ENCODE results near the gene FAM151A. TPM values are rescaled to one million over a fixed set of nuclear protein-coding genes. Genes with fewer than 3 reads are reported as not detected.
"Not testable (repeated sequence)": the region's sequence is repeated elsewhere in the genome, so short reads cannot be mapped to it uniquely, and the experiment has no call there.

Gene FAM151A
- total RNA-seq, 1 donor, result not detected

DNA sequence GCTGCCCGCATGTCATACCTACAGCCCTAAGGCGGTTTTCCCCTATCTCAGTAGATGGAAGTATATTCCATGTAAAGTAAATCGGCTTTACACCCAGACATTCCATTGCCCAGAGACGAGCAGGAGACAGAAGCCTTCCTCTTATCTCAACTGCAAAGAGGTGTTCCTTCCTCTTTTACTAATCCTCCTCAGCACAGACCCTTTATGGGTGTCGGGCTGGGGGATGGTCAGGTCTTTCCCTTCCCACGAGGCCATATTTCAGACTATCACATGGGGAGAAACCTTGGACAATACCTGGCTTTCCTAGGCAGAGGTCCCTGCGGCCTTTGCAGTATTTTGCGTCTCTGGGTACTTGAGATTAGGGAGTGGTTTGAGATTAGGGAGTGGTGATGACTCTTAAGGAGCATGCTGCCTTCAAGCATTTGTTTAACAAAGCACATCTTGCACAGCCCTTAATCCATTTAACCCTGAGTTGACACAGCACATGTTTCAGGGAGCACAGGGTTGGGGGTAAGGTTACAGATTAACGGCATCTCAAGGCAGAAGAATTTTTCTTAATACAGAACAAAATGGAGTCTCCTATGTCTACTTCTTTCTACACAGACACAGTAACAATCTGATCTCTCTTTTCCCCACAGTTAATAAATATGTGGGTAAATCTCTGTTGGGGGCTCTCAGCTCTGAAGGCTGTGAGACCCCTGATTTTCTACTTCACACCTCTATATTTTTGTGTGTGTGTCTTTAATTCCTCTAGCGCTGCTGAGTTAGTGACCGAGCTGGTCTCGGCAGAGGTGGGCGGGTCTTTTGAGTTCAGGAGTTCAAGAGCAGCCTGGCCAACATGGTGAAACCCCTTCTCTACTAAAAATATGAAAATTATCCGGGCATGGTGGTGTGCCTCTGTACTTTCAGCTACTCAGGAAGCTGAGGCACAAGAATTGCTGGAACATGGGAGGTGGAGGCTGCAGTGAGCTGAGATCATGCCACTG lies 13.4 kb upstream of the FAM151A start:
- DNase-seq (ENCODE audit: low read depth in 2 of 3, low spot score in 2 of 3), result not testable (repeated sequence)

DNA sequence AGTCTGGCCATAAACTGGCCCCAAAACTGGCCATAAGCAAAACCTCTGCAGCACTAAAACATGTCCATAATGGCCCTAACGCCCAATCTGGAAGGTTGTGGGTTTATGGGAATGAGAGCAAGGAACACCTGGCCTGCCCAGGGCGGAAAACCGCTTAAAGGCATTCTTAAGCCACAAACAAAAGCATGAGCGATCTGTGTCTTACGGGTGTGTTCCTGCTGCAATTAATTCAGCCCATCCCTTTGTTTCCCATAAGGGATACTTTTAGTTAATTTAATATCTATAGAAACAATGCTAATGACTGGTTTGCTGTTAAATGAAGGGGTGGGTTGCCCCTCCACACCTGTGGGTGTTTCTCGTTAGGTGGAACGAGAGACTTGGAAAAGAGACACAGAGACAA lies 12.5 kb upstream of the FAM151A start:
- DNase-seq (ENCODE audit: low read depth in 2 of 3, low spot score in 2 of 3), result not testable (repeated sequence)

DNA sequence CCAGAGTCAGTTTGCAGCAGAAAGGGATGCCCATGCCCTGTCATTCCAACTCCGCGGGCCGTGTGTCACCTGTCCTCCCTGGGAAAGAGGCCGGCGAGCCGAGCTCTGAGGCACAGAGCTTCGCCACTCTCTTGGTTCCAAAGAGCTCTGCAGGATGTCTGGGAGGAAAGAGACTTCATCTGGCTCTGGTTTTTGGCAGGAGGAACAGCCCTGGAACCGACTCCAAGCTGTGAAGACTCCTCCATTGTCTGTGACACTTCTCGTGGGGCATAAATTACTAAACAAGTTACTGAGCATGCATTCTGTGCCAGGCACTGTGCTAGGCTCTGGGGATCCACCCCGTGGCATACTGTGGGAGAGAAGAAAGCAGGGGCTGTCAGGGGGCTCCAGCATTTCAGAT lies 3.9 kb upstream of the FAM151A start:
- no peak for DNase-seq (ENCODE audit: low read depth in 2 of 3, low spot score in 2 of 3)

DNA sequence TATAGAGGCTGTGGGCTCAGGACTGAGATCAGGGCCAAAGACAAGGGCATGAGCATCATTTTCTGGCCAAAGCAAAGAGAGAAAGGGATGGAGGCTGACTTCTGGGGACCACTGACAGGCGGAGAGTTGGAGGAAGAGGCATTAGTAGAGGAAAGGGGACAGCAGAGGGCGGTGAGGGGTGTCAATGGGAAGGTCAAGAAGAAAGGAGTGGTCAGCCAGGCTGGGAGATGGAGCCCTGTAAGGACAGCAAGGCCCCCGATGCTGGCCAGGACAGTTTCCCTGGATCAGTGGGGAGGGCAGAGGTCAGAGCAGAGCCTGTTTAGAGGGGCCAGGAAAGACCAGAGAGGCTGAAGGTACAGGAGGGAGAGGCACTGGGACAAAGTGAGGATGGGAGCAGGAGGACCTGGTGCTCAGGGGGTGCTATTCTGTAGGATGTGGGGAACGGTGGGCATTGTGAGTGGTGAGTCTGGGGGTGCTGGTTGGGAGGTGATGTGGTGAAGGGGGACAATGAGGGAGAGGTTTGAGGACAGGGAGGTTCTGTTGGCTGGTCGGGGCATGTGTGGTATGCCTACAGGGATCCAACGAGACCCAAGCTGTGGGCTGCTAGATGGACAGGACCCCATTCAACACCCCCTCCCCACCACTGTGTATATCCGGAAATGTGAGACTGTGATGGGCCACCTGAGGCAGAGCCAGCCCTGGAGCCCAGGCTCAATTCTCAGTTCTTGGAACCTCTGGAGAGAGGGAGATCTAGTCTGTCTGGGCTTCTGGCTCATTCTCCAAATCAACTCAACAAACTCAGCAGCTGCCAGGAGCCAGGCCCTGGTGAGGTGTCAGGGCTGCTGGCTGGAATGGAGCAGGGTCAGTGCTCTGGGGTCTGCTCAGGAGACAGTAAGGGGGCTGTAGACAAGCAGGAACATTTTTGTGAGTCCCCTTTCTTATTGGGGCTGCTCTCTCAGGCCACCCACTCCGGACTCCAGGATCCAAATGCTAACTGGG lies 1.4 kb upstream of the FAM151A start:
- DNase-seq (ENCODE audit: low read depth in 2 of 3, low spot score in 2 of 3), result no peak

DNA sequence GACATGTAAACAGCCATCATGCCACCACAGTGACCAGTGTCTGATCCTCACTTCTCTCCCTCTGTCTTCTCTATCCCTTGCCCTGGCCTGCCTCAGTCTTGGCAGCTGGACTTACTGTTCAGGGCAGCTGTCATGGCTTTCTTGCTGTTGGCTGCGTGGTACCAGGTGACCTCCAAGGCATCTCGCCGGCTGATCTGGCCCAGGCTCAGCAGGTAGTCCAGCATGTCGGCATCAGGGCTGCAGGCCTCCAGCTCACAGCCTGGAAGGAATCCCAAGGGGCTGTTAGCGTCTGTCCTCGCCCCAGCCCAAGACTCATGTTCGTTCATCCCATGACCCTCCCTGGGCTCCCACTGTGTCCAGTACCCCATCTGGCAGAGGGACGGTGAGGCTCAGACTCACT lies 3.6 kb downstream of the FAM151A start:
- no peak for DNase-seq (ENCODE audit: low read depth in 2 of 3, low spot score in 2 of 3)

DNA sequence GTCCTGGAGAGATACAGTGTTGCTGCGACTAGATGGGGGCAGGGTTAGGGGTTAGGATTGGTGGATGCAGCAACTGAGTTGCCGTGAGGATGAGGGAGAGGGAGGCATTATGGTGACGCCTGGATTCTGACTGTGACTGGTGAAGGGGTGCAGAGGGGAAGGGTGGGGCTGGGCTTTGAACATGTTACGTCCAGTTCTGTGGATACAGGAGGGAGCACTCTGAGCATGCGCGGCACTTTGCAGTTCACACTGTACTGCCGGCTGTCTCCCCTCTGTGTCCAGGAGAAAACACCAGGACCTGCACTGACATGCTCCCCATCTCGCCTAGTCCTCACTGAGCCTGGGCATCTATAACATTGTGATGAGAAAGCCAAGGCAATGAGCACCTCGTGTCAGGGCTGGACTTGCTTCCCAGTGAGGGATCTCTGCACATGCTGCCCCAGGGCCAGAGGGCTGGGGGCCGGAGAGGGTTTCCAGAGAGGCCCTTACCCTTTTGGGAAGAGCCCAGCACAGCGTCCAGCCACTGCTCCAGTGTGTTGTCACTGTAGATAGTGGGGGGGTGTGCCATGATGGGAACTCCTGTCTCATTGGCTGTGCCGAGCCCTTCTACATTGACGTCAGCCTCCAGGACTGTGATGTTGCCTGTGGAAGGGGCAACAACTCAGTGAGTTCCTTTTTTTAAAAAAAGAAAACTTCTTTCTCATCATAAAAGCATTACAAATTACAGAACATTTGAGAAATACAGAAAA lies 7.6 kb downstream of the FAM151A start:
- no peak for DNase-seq (ENCODE audit: low read depth in 2 of 3, low spot score in 2 of 3)

DNA sequence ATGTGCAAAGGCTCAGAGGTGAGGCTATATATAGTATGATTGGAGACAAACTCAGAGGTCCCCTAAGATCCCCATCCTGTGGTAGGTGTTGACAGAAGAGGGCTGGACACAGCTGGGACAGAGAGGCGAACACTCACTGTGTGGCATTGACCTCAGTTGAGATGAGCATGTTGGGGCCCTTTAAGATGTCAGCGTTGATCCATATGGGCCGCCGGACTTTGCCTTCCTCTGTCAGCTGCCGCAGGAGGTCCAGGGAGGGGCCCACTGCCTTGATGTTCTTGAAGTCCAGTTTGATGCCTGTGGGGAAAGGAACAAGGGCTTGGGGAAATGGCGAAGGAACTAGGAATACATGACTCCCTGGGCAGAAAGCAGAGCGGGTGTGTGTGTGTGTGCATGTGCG lies 8.8 kb downstream of the FAM151A start:
- no peak for DNase-seq (ENCODE audit: low read depth in 2 of 3, low spot score in 2 of 3)

DNA sequence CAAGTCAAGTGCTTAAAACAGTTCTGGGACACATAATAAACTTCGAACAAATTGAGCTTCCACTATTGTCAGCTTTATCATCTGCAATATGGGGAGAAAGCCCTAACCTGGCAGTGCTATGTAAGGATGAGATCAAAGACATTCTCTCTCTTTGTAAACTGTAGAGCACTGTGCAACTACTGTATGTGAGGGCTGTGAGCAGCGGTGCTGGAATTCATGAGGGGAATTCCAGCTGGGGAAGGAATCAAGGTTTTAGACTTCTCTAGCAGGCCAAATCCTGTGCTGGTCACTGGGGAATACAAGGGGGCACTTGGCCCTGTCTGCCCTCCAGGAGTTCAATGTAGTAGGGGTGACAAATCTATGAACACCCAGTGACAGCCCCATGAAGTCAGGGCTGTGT lies 9.3 kb downstream of the FAM151A start:
- DNase-seq (ENCODE audit: low read depth in 2 of 3, low spot score in 2 of 3), result no peak

DNA sequence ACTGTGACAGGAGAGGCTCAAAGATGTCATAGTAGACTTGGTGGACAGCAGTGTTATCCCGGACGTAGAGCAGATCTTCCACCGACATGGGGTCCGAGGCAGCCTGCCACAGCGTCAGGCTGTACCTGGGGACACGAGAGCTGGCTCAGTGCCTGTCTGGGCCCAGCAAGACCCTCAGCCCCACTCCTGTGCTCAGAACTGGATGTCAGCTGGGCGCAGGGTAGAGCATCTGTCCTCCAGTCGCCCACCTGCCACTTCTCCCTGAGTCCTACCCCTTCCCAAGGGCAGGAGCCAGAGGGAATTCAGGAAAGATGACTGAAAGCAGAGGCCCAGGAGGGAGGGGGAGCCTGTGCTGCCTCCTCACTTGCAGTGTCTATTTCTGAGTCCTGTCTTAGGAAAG lies 11.7 kb downstream of the FAM151A start:
- no peak for DNase-seq (ENCODE audit: low read depth in 2 of 3, low spot score in 2 of 3)

DNA sequence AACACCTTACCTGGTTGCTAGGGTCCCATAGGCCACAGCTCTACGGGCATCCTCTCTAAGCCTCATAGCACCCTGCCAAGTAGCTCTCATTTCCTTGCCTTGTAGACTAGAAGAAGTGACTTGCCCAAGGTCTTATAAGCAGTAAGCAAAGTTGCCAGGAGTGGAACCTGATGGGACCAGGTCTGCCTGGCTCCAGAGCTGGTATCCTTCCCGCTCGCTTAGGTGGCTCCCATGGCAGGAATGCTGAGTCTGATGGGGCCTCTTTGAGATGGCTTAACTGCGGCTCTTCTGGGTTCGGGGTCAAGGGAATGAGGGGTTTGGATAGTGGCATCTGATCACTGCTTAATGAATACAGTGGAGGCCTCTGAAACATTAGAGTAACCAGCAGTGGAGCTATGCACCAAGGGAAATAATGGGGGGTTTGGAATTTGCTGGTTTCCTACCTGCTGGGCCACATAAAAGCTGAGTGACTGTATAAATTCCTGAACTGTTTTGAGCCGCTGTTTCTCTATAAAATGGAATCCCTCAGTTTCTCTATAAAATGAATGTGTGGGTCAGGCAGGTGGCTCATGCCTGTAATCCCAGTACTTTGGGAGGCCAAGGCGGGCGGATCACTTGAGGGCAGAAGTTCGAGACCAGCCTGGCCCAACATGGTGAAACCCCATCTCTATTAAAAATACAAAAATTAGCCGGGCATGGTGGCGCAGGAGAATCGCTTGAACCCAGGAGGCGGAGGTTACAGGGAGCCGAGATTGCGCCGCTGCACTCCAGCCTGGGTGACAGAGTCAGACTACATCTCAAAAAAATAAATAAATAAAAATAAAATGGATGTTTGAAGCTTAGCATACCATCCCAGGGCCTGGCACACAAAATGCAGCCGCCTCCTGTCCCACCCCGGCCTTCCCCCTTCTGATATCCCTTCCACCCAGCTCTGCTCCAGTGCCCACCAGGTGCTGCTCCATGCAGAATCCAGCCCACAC lies 12.4 kb downstream of the FAM151A start:
- DNase-seq (ENCODE audit: low read depth in 2 of 3, low spot score in 2 of 3), result no peak

DNA sequence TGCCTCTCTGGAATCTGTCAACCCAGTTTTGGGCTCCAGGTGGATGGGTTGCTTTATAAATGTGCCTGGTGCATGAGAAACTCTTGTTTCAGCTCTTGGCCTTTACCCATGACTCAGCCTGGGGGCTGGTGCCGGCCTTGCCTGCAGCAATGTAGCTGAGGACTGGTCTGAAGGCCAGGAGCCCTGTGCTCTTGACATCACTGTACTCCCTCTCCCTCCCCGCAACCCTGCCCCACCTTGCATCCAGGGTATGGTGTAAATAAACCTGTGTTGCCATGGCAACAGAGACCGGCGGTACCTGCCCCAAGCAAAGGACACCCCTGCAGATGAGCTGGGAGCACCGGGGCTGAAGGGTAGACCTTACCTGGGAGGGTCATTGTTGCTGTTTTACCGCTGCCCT lies 13.3 kb downstream of the FAM151A start:
- no peak for DNase-seq (ENCODE audit: low read depth in 2 of 3, low spot score in 2 of 3)

DNA sequence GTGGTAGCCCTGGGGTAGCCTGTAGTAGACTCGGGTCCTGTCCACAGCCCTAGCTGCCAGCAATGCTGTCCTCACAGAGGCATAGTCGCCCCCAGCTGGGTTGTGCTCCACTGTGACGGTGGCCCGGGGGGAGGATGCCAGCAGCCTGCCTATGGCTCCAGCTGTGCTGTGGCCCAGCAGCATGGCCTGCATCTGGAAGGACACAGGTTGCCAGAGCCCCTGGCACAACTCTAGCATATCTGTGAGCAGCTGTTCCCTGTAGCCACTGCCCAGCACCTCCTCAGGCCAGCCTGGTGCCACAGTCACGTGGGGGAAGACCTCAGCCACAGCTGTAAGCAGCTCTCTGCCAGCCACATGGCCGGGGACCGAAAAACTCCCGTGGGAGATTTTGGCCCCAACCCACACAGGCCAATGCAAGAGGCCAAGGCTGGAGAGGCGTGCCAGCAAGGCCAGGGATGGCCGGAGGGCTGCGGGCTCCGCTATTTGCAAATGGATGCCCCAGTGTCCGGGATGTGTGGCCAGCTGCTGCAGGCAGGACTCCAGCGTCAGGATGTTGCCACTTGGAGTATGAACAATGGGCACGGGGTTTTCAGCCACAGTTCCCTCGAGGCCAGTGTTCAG lies 13.9 kb downstream of the FAM151A start:
- DNase-seq (ENCODE audit: low read depth in 2 of 3, low spot score in 2 of 3), result no peak

DNA sequence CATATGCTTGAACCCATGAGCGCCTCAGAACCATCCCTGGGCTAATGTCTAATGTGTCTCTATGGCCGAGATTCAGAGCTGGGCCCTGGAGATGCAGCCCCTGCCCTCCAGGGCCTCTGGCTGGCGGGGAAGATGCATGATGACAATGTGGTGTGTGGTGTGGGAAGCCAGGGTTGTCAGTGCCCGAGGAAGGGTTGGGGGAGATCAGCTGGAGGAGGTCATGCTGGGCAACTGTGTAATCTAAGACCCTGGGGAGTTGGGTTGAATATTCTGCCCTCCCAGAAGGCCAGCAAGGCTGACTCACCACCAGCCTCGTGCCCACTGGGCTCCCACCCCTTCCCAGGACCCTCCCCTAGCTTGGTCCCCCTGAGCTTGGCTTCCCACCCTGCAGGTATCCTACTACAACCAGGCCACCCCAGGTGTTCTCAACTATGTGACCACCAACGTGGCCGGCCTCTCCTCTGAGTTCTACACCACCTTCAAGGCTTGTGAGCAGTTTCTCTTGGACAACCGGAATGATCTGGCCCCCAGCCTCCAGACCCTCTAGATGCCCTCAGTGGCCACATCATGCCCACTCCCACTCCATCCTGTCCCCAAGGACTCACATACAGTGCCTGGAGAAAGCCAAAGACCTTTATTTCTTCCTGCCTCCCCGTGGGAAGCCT lies 14.6 kb downstream of the FAM151A start:
- DNase-seq (ENCODE audit: low read depth in 2 of 3, low spot score in 2 of 3), result no peak

DNA sequence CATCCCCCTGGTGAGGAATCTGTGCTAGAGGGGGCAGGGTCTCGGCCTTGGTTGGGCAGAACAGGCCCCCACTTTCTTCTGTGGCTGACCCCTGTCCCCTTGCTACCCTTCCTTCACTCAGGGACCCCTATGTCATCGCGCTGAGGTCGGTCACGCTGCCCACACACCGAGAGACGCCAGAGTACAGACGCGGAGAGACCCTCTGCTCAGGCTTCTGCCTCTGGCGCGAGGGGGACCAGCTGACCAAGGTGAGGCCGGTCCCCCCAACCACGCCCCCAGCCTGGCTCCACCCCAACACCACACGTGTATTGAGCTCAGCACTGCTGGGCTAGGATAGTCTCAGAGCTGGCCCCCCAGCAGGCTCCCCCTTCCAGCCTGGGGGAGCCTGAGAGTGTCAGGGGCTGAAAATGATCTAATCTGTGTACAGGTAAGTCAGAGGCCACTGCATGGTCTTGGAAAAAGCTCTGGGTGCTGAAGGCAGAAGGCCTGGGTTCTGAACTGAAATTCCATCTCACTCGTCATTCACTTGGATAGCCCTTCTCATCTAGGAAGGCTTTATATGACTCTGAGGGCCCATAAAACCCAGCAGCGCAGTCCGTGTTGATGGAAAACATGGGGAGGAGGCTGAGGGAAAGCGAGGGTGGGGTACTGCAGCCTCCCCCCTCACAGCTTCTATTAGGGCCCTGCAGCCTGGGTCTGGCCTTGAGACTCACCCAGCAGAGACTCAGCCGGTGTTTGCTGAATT lies 15.3 kb downstream of the FAM151A start:
- no peak for DNase-seq (ENCODE audit: low read depth in 2 of 3, low spot score in 2 of 3)

DNA sequence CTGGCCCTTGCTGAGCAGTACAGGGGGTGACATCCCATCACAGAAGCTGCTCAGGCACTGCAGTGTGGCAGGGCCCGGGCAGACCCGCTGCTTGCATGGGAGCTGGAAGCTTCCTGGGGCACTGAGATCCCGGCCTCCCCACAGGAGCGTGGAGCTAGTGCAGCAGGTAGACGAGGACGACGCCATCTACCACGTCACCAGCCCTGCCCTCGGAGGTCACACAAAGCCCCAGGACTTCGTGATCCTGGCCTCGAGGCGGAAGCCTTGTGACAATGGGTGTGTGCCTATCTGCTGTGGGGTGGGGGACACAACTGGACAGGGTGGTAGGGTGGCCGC lies 16.4 kb downstream of the FAM151A start:
- no peak for DNase-seq (ENCODE audit: low read depth in 2 of 3, low spot score in 2 of 3)

DNA sequence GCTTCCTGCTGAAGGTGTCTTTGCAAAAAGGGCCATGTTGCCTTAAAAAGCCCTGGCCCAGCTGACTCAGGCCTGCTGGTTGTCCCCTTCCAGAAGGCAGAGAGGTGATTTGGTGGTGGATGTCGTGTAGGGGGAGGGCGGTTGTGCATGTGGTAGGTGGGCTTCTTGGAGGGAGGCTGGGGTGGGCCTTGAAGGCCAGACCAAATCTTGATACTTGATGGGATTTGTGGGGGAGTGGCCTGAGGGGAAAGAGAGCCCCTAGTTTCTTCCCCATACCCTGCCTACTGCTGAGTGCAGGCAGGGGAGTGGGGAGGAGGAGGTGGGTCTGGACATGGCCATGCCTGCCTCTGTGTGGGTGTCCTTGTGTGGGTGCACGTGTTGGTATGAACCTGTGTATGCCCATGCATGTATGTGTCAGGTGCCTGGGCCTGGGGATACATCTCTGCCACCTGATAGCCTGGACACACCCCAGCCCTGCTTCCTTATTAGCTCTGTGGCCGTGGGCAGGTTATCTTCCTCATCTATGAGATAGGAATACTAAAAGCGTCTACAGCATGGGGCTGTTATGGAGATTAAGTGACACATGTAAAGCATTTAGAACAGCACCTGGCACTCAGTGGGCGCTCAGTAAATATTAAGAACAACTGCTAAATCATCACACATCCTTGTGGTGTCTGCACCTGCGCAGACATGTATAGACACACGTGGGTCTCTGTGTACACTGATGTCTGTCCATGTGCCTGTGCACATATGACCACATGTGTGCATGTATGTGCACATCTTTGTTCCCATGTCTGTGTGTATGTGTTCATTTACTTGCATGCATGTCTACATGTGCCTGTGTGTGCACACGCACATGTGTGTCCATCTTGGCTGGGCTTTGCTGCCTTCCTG lies 17.0 kb downstream of the FAM151A start:
- DNase-seq (ENCODE audit: low read depth in 2 of 3, low spot score in 2 of 3), result no peak
